Coronary artery (tissue), 2 donors: ENCODE results near the gene PRKG1.

Experiments used
- DNase-seq: peaks from one replicate; pipeline ENCODE4 v3.0.0-alpha.2; 2017; ENCODE audit warnings: low spot score
- H3K27ac ChIP-seq, 2 donors: fragments of 200-600 bp; sonication (generic); one replicate each; pipeline ENCODE4 v1.5.1; 2016 to 2019
- H3K4me3 ChIP-seq: fragments of 200-600 bp; sonication (generic); 2 replicates; pipeline ENCODE4 v1.5.1; 2016; ENCODE audit warnings: mild to moderate bottlenecking, moderate library complexity
- TF ChIP-seq, protein P1 (sequence below): fragments of 200-600 bp; sonication (generic); IDR thresholded peaks from one replicate; pipeline ENCODE4 v1.5.1; 2019; ENCODE audit warnings: antibody characterized with exemption

PRKG1 gene

GRCh38 chr10:51699475-51700227 lies 625.4 kb downstream of the PRKG1 start, which contains the start of gene CSTF2T:
Gene CSTF2T, minus strand, starts transcription at chr10:51699595. Its CDS starts 46 bp downstream, at chr10:51699549.
- DNase-seq: peak; percentile 94
- TF ChIP-seq, protein P1, sequence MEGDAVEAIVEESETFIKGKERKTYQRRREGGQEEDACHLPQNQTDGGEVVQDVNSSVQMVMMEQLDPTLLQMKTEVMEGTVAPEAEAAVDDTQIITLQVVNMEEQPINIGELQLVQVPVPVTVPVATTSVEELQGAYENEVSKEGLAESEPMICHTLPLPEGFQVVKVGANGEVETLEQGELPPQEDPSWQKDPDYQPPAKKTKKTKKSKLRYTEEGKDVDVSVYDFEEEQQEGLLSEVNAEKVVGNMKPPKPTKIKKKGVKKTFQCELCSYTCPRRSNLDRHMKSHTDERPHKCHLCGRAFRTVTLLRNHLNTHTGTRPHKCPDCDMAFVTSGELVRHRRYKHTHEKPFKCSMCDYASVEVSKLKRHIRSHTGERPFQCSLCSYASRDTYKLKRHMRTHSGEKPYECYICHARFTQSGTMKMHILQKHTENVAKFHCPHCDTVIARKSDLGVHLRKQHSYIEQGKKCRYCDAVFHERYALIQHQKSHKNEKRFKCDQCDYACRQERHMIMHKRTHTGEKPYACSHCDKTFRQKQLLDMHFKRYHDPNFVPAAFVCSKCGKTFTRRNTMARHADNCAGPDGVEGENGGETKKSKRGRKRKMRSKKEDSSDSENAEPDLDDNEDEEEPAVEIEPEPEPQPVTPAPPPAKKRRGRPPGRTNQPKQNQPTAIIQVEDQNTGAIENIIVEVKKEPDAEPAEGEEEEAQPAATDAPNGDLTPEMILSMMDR: no peak
- peak within 1 kb of the TSS; percentile 87 to 90 for H3K27ac ChIP-seq
- H3K4me3 ChIP-seq: peak within 1 kb of the TSS; percentile 90

DNA sequence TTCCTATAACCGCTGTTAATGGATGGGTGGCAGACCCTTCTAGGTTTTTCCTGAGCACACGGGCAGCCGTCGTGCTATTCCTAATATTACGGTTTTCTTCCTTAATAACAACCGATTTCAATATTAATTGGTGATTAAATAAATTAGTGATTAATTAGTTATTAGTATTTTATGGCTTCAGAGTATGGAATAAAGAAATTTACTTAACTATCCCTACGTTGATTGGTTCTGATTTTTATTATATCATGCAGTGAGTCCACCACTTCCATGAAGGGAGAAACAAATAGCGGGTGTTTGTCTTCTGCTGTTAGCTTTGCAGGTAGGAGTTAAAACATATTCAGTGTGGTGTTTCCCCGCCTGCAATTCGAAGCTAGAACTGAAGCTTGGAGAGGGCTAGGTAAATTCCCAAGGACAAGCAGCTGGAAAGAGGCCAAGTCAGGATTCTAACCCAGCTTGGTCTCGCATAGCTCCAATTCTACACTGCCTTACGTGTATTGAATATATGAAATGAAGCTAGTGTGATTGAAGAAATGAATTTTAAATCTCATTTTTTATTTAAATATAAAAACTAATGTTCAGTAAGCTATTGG lies 626.0 kb downstream of the PRKG1 start:
- TF ChIP-seq, protein P1: no peak
- no peak for DNase-seq
- H3K4me3 ChIP-seq: peak overlapping the region; percentile 90
- H3K27ac ChIP-seq: peak overlapping the region; percentile 87 to 90

- H3K27ac ChIP-seq: peak overlapping the region in 1 of 2 donors; percentile 33
- H3K4me3 ChIP-seq: no peak overlapping the region
- no peak for DNase-seq
- TF ChIP-seq, protein P1: no peak
Observed at GRCh38 chr10:51705774-51706173, 631.5 kb downstream of the PRKG1 start.

- Histone ChIP-seq H3K4me3 (no peak overlapping the region), H3K27ac (peak overlapping the region; percentile 67 to 81)
- TF ChIP-seq, protein P1: no peak
- peak; percentile 90 for DNase-seq
Observed at GRCh38 chr10:51706225-51706624, 631.9 kb downstream of the PRKG1 start.

DNA sequence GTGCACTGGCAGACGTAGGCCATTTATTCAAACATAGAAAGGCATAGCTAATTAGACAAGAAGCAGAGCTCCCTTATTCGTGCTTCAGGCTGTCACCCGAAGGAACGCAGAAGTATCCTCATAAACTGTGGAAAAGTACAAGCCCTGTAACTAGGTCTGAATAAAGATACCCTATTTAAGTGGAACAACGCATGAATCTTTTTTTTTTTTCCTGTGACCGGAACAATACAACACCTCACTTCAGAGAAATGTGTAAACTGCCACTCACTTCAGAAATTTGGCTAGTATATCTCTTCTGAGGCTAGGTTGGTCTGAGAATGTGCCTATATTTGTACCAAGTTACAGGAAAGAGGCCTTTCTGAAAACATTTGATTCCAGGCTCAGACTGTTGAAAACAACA lies 633.1 kb downstream of the PRKG1 start:
- TF ChIP-seq, protein P1: no peak
- Histone ChIP-seq H3K27ac (peak overlapping the region; percentile 67 to 81), H3K4me3 (no peak overlapping the region)
- no peak for DNase-seq

GRCh38 chr10:51707821-51708424 lies 633.6 kb downstream of the PRKG1 start:
- DNase-seq: no peak
- TF ChIP-seq, protein P1: no peak
- peak overlapping the region; percentile 67 to 81 for H3K27ac ChIP-seq

More at GRCh38 chr10:51707821-51708424, 633.6 kb downstream of the PRKG1 start:
- no peak overlapping the region for H3K4me3 ChIP-seq
